Measurements from ENCODE around the gene FAM193A. TPM values are rescaled to one million over a fixed set of nuclear protein-coding genes. Genes with fewer than 3 reads are reported as not detected.

FAM193A gene
- total RNA-seq, 1 experiment from 2014 or later: 38.2 TPM

DNA sequence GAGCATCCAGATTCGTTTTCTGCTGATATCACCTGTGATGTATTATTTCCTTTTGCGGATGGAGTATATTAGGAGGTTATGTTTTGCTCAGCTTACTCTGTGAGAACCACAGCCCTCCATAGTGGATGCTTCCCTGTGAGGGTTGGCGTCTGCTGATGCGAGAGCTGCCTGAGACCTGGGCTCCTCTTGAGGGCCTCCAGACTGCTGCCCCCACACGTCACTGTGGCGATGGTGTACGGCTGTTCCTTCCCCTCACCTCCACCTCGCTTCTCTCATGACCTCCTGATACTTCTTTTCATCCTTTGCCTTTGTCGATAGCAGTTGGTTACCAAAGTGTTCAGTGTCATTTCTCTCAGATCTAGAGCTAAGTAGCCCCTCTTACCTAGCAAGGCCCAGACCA lies 148.0 kb downstream of the FAM193A start:
- intact Hi-C loops (cut with micrococcal nuclease; ENCODE audit: unreplicated experiment): no loop called here
- no peak overlapping the region for H3K4me3 ChIP-seq (ENCODE audit: low read depth, low read length, poor library complexity, severe bottlenecking)
- H3K36me3 ChIP-seq (ENCODE audit: insufficient read depth, low read length, poor library complexity, severe bottlenecking): peaks cover 38% of the 10 kb centered on the region
- no peaks in the 10 kb centered on the region for H3K9me3 ChIP-seq (ENCODE audit: low read depth, low read length, poor library complexity, severe bottlenecking)
- H3K4me1 ChIP-seq (ENCODE audit: insufficient read depth, low read length, poor library complexity, severe bottlenecking): no peaks in the 10 kb centered on the region
- CTCF ChIA-PET: no interaction called here
- POLR2A ChIA-PET (ENCODE audit: low non-redundant PET): no interaction called here
- no peak for TF ChIP-seq CTCF (conservative IDR thresholded peaks at IDR 0.05; ENCODE audit: low read depth, low read length)
- TF ChIP-seq EZH2 (IDR thresholded peaks at IDR 0.05; ENCODE audit: borderline replicate concordance, low read depth, low read length, poor library complexity, severe bottlenecking): no peak
- DNase-seq (ENCODE audit: low spot score): no peak
- H3K27ac ChIP-seq (ENCODE audit: low read depth, low read length, poor library complexity, severe bottlenecking): no peak overlapping the region
- no TSS peak for BruUV-seq (replicated peaks)
- no peaks in the 10 kb centered on the region for H3K27me3 ChIP-seq (replicated peaks; ENCODE audit: insufficient read depth, low read depth, low read length, poor library complexity)

- Histone ChIP-seq H3K27ac (ENCODE audit: low read depth, low read length, poor library complexity, severe bottlenecking) (no peak overlapping the region), H3K27me3 (replicated peaks; ENCODE audit: insufficient read depth, low read depth, low read length, poor library complexity) (no peaks in the 10 kb centered on the region), H3K36me3 (ENCODE audit: insufficient read depth, low read length, poor library complexity, severe bottlenecking) (peaks cover 46% of the 10 kb centered on the region), H3K9me3 (ENCODE audit: low read depth, low read length, poor library complexity, severe bottlenecking) (no peaks in the 10 kb centered on the region), H3K4me1 (ENCODE audit: insufficient read depth, low read length, poor library complexity, severe bottlenecking) (no peaks in the 10 kb centered on the region), H3K4me3 (ENCODE audit: low read depth, low read length, poor library complexity, severe bottlenecking) (no peak overlapping the region)
- no TSS peak for BruUV-seq (replicated peaks)
- intact Hi-C loops (cut with micrococcal nuclease; ENCODE audit: unreplicated experiment): no loop called here
- ChIA-PET POLR2A (ENCODE audit: low non-redundant PET) (no interaction called here), CTCF (interaction anchor here (1.9 kb wide), 1 partner anchor 13 kb away, joined by 6 read pairs; no protein-coding TSS in a partner anchor)
- TF ChIP-seq EZH2 (IDR thresholded peaks at IDR 0.05; ENCODE audit: borderline replicate concordance, low read depth, low read length, poor library complexity, severe bottlenecking) (no peak), CTCF (conservative IDR thresholded peaks at IDR 0.05; ENCODE audit: low read depth, low read length) (no peak)
- no peak for DNase-seq (ENCODE audit: low spot score)
These were observed 149.1 kb downstream of the FAM193A start for GRCh38 chr4:2685541-2685940.

DNA sequence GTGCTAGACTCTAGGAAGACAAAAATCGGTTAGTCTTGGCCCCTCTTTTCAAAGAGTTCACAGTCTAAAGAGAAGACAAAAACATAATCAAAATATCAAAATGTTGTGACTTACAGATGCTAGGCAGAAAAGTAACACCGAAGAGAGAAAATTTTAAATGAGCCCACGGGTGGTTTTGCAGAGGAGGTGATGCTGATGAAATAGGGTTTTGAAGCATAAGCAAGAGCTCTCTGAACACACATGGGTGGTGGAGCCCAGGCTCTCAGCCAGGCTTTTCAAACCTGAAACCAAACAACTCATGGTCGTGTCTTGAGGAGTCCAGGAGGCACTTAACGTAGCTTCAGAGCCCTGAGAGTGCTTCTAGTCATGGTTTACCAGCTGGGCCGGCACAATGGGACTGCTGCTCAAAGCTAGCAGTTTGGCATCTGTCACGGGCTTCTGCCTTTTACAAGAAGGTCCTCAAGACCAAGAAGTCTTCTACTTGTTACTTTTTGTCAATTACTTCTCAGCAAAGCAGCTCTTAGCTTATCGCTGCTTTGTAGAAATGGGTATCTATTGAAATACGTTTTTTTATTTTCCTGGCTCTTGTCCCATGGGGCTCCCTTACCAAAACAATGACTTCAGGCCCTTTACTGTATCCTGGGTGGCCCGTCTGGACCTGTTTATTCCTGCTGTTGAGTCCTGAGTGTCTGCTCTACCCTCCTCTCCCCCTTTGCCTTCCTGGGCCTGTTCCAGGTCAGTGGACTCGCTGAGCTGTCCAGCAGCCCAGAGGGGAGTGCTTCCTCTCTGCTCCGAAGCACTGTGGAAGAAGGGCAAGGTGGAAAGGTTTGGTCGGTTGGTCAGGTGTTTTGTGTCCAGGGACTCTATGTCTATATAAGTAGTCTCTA lies 150.2 kb downstream of the FAM193A start:
- H3K36me3 ChIP-seq (ENCODE audit: insufficient read depth, low read length, poor library complexity, severe bottlenecking): peaks cover 57% of the 10 kb centered on the region

More for the DNA sequence above, 150.2 kb downstream of the FAM193A start:
- no peaks in the 10 kb centered on the region for H3K9me3 ChIP-seq (ENCODE audit: low read depth, low read length, poor library complexity, severe bottlenecking)
- POLR2A ChIA-PET (ENCODE audit: low non-redundant PET): no interaction called here
- DNase-seq (ENCODE audit: low spot score): no peak
- H3K27ac ChIP-seq (ENCODE audit: low read depth, low read length, poor library complexity, severe bottlenecking): no peak overlapping the region
- no peaks in the 10 kb centered on the region for H3K4me1 ChIP-seq (ENCODE audit: insufficient read depth, low read length, poor library complexity, severe bottlenecking)
- TF ChIP-seq EZH2 (IDR thresholded peaks at IDR 0.05; ENCODE audit: borderline replicate concordance, low read depth, low read length, poor library complexity, severe bottlenecking) (no peak), CTCF (conservative IDR thresholded peaks at IDR 0.05; ENCODE audit: low read depth, low read length) (no peak)
- intact Hi-C loops (cut with micrococcal nuclease; ENCODE audit: unreplicated experiment): no loop called here
- no peak overlapping the region for H3K4me3 ChIP-seq (ENCODE audit: low read depth, low read length, poor library complexity, severe bottlenecking)
- no TSS peak for BruUV-seq (replicated peaks)
- CTCF ChIA-PET: interaction anchor here (1.9 kb wide), 1 partner anchor 14 kb away, joined by 6 read pairs; no protein-coding TSS in a partner anchor
- H3K27me3 ChIP-seq (replicated peaks; ENCODE audit: insufficient read depth, low read depth, low read length, poor library complexity): no peaks in the 10 kb centered on the region
